Calu3 (cell line): Measurements from ENCODE around the gene FAM13C. TPM values are rescaled to one million over a fixed set of nuclear protein-coding genes. Genes with fewer than 3 reads are reported as not detected.

Experiments used
- BruUV-seq: library from RNA; stranded (reverse); fragments of 400-500 nt; replicated peaks from 2 replicates; lab custom pipeline; 2021; lab: Mats Ljungman, UMichigan
- CTCF ChIA-PET: fragments of 300-600 bp; sonication (Branson Sonifier 250); formaldehyde crosslinking; loops from one replicate; lab custom pipeline; 2022; ENCODE audit warnings: antibody characterized with exemption; lab: Charles Lee
- DNase-seq: peaks from one replicate; pipeline ENCODE4 v3.0.0; 2022
- H3K27ac Mint-ChIP-seq: one replicate; pipeline ENCODE4 v1.8.0; 2022; ENCODE audit warnings: mixed read lengths; ENCODE audit not compliant: unreplicated experiment
- H3K27me3 Mint-ChIP-seq: one replicate; pipeline ENCODE4 v1.8.0; 2022; ENCODE audit warnings: mixed read lengths; ENCODE audit not compliant: unreplicated experiment
- H3K36me3 Mint-ChIP-seq: one replicate; pipeline ENCODE4 v1.8.0; 2022; ENCODE audit warnings: mild to moderate bottlenecking, moderate library complexity, mixed read lengths; ENCODE audit not compliant: insufficient read depth, unreplicated experiment
- H3K4me1 Mint-ChIP-seq: one replicate; pipeline ENCODE4 v1.8.0; 2022; ENCODE audit warnings: mild to moderate bottlenecking, low read depth, mixed read lengths; ENCODE audit not compliant: unreplicated experiment
- H3K4me3 Mint-ChIP-seq: one replicate; pipeline ENCODE4 v1.8.0; 2022; ENCODE audit warnings: mild to moderate bottlenecking, low read depth, moderate library complexity, mixed read lengths; ENCODE audit not compliant: unreplicated experiment
- H3K9me3 Mint-ChIP-seq: one replicate; pipeline ENCODE4 v1.8.0; 2022; ENCODE audit warnings: low read depth, mixed read lengths; ENCODE audit not compliant: unreplicated experiment
- intact Hi-C: fragments of 100-400 bp; cut with micrococcal nuclease; formaldehyde crosslinking; loops from one replicate; pipeline ENCODE4 v1.10.0; 2022; ENCODE audit not compliant: unreplicated experiment
- total RNA-seq: library from RNA; stranded (reverse); gene quantifications from 2 replicates; pipeline ENCODE4 v1.2.3, GENCODE V29; 2022
- TF ChIP-seq, protein P1 (sequence below): fragments of 200-600 bp; IDR thresholded peaks from one replicate; pipeline ENCODE4 v1.8.0; 2022; ENCODE audit warnings: antibody characterized with exemption; ENCODE audit not compliant: unreplicated experiment

FAM13C gene
- total RNA-seq, 1 experiment from 2014 or later: not detected

DNA sequence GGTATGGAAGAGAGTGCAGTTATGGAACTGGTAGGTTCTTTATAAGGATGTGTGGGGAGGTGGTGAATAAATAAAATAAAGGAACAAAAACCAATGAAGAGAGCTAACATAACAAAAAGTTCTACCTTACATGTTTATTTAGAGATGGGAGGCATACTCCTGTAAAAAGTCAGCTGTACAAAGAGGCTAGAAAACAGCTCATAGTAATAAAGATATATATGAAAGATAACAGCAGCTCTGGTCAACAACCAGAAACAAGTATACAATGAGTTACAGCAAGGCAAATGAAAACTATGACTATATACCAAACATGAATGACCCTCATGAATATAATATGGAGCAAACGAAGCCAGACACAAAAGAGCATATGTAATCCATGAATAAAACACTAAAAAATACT lies 62.0 kb downstream of the FAM13C start:
- CTCF ChIA-PET: no interaction called here
- Mint-ChIP-seq H3K36me3 (no peaks in the 10 kb centered on the region), H3K27me3 (peaks cover 78% of the 10 kb centered on the region), H3K27ac (no peak overlapping the region), H3K4me3 (no peak overlapping the region), H3K4me1 (no peaks in the 10 kb centered on the region), H3K9me3 (no peaks in the 10 kb centered on the region)
- no peak for DNase-seq
- TF ChIP-seq, protein P1, sequence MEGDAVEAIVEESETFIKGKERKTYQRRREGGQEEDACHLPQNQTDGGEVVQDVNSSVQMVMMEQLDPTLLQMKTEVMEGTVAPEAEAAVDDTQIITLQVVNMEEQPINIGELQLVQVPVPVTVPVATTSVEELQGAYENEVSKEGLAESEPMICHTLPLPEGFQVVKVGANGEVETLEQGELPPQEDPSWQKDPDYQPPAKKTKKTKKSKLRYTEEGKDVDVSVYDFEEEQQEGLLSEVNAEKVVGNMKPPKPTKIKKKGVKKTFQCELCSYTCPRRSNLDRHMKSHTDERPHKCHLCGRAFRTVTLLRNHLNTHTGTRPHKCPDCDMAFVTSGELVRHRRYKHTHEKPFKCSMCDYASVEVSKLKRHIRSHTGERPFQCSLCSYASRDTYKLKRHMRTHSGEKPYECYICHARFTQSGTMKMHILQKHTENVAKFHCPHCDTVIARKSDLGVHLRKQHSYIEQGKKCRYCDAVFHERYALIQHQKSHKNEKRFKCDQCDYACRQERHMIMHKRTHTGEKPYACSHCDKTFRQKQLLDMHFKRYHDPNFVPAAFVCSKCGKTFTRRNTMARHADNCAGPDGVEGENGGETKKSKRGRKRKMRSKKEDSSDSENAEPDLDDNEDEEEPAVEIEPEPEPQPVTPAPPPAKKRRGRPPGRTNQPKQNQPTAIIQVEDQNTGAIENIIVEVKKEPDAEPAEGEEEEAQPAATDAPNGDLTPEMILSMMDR: no peak
- intact Hi-C loops: no loop called here
- no TSS peak for BruUV-seq

DNA sequence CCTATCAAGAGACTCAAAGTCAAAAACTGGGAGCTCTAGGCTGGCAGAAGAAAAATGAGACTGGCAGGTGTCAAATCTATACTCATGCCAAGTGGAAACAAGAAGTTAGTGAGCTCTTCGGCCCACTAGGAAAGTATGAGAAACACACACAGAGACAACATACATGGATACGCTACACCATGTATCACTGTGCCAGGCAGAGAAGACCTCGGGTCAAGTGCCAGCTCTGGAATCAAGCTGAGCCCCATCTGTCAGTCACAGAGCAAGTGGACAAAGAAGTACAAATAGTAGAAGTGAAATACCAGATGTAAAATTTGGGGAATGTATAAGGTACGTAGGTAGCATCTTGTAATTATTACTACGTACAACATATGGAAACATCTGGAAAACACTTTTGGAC lies 62.4 kb downstream of the FAM13C start:
- no peaks in the 10 kb centered on the region for H3K36me3 Mint-ChIP-seq
- no TSS peak for BruUV-seq
- no peak overlapping the region for H3K4me3 Mint-ChIP-seq
- H3K4me1 Mint-ChIP-seq: no peaks in the 10 kb centered on the region
- H3K27me3 Mint-ChIP-seq: peaks cover 82% of the 10 kb centered on the region
- DNase-seq: no peak
- intact Hi-C loops: no loop called here
- no peak overlapping the region for H3K27ac Mint-ChIP-seq
- CTCF ChIA-PET: no interaction called here
- no peaks in the 10 kb centered on the region for H3K9me3 Mint-ChIP-seq
- TF ChIP-seq, protein P1: no peak

DNA sequence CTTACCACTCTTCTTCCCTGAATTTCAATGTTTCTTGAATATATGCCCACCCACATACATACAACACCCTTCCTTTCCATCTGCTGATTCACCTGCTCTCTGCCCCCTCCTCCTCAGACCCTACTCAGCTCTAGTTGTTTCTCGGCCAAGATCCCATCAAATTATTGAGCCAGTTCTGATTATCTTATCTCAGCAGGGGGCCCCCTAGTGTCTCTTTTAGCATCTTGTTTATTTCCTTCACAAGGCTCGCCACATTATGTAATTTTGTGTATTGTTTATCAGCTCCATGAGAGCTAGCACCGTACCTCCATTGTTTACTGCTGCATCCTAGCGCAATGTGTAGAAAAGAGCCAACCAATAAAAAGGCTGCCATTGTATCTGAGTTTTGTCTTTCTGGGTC lies 71.9 kb downstream of the FAM13C start:
- CTCF ChIA-PET: interaction anchor here (0.5 kb wide), 1 partner anchor 340 kb away, joined by 3 read pairs; no protein-coding TSS in a partner anchor
- Mint-ChIP-seq H3K4me1 (no peaks in the 10 kb centered on the region), H3K9me3 (no peaks in the 10 kb centered on the region), H3K4me3 (no peak overlapping the region), H3K27ac (no peak overlapping the region), H3K36me3 (no peaks in the 10 kb centered on the region), H3K27me3 (peaks cover 60% of the 10 kb centered on the region)
- no peak for DNase-seq
- TF ChIP-seq, protein P1: no peak
- intact Hi-C loops: no loop called here
- no TSS peak for BruUV-seq

DNA sequence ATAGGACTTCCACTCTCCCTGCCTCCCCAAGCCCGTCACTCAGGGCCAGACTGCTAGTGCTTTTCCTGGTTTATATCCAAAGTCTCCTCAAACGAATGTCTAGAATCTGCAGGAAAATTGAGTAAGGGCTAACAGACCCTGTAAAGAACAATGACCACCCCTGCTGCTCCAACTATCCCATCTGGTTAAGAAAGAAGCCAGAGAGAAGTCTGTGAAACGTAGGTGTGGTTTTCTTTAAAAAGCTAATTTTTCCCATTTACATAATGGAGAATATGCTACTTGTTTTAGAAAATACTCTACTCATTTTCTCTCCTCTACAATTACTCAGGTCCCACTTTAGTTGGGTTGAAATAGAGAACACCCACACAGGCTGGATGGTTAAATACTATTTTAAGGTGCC lies 72.5 kb downstream of the FAM13C start:
- no peak overlapping the region for H3K27ac Mint-ChIP-seq
- intact Hi-C loops: no loop called here
- H3K4me1 Mint-ChIP-seq: no peaks in the 10 kb centered on the region
- TF ChIP-seq, protein P1: no peak
- no peaks in the 10 kb centered on the region for H3K36me3 Mint-ChIP-seq
- no TSS peak for BruUV-seq
- peaks cover 62% of the 10 kb centered on the region for H3K27me3 Mint-ChIP-seq
- no peak for DNase-seq
- H3K9me3 Mint-ChIP-seq: no peaks in the 10 kb centered on the region
- CTCF ChIA-PET: interaction anchor here (0.5 kb wide), 1 partner anchor 261 kb away, joined by 6 read pairs; no protein-coding TSS in a partner anchor
- H3K4me3 Mint-ChIP-seq: no peak overlapping the region
